NCI-H82 (cell line): Measurements from ENCODE around the gene KIF26B.
A peak's percentile ranks its signal among the peaks of the same experiment; 100 is the strongest.

ENCODE experiments used
- DNase-seq: peaks from one replicate; lab custom pipeline; 2025; lab: John Stamatoyannopoulos, UW

The KIF26B gene

DNA sequence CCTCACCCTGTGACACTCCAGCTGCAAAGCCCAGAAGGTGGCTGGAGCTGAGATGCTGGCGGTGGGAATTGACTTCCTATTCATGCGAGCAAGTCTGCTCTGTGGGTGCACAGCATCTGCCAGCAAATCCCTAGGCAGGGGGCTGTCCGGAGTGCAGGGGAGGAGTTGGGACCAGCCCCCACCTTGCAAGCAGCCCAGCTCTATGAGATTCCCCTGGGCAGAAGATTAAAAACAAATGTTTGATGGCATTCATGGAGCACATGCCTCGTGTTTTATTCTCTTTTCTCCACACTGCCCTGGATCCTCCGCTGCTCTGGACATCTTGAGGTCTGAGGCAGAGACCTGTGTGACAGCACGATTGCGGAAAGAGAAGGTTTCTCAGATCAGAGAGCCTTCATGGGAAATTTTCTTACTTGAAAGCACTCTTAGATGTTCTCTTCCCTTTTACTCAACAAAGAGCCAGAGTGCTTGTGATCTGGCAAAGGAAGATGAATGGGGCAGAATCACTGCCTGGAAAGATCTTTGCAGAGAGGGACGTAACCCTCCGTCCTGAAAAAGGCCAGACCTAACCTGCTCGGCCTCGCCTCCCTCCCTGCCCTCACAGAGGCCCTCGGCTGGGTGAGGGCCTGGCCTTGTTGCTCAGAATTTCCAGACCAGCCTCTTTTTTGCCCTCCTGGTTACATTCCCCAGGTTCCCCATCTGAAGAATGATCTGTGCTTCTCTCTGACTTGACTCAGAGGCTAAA lies 597.1 kb downstream of the KIF26B start:
- peak; percentile 49 for DNase-seq

GRCh38 chr1:245752561-245752960 lies 597.8 kb downstream of the KIF26B start:
- no peak for DNase-seq

DNA sequence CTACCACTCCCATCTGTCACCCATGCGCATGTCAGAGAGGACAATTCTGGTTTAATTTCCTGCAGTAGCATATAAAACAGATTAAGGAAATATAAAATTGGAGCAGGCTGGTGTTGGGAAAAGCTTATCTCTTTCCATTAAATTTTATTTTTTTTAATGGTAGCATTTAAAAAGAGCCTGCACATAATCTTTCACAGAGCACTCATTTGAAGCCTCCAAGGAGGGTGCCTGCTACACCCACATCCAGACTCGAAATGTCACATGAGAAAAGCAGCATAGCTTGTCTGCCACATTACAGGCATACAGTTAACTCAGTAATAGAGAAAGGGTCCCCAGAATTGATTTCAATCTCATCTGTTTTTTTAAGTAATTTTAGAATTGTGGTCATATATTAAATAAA lies 599.0 kb downstream of the KIF26B start:
- no peak for DNase-seq

- DNase-seq = no peak
These were observed 599.7 kb downstream of the KIF26B start for GRCh38 chr1:245754463-245754961.
